Upper lobe of right lung (tissue), 1 donor: ENCODE results near the gene SLC25A13. TPM values are rescaled to one million over a fixed set of nuclear protein-coding genes. Genes with fewer than 3 reads are reported as not detected.
A peak's percentile ranks its signal among the peaks of the same experiment; 100 is the strongest.

Source experiments
- ATAC-seq: fragments of 200-7000 bp; cut with Tn5 transposase; one replicate; pipeline ENCODE4 v1.9.1; 2020; ENCODE audit warnings: mild to moderate bottlenecking, moderate library complexity
- DNase-seq: peaks from one replicate; pipeline ENCODE4 v3.0.0-alpha.2; 2020
- H3K27ac ChIP-seq: fragments of 200-600 bp; one replicate; pipeline ENCODE4 v1.8.0; 2022
- H3K27me3 ChIP-seq: fragments of 200-600 bp; one replicate; pipeline ENCODE4 v1.8.0; 2022; ENCODE audit warnings: mild to moderate bottlenecking
- H3K36me3 ChIP-seq: fragments of 200-600 bp; one replicate; pipeline ENCODE4 v1.8.0; 2022
- H3K4me1 ChIP-seq: fragments of 200-600 bp; one replicate; pipeline ENCODE4 v1.8.0; 2022
- H3K4me3 ChIP-seq: fragments of 200-600 bp; one replicate; pipeline ENCODE4 v1.8.0; 2022; ENCODE audit warnings: mild to moderate bottlenecking
- H3K9me3 ChIP-seq: fragments of 200-600 bp; one replicate; pipeline ENCODE4 v1.8.0; 2022
- intact Hi-C: fragments of 100-400 bp; cut with DNase I; formaldehyde crosslinking; loops from one replicate; pipeline ENCODE4 v1.11.0; 2022
- microRNA-seq: library from miRNA; unstranded; fragments of <30 nt; microRNA quantifications from one replicate; pipeline ENCODE4 v1.2.0, GENCODE V29; 2020; ENCODE audit warnings: borderline microRNAs expressed
- total RNA-seq: library from RNA; stranded (reverse); fragmentation: NEBNext Ultra II Directional; extraction: Animal tissue kit (Norgen Biotek cat#: 25700); gene quantifications from one replicate; pipeline ENCODE4 v1.2.1, GENCODE V29; 2021
- TF ChIP-seq, protein P1 (sequence below): fragments of 200-600 bp; IDR thresholded peaks from one replicate; pipeline ENCODE4 v1.8.0; 2022; ENCODE audit warnings: antibody characterized with exemption
- donor health status: DM: no; HTN: yes; CAD: no; lungs with severe emphysema.

SLC25A13 gene
- total RNA-seq, 1 donor from 2014 or later = 34.5 TPM

GRCh38 chr7:96076350-96076707 lies 245.6 kb downstream of the SLC25A13 start:
- Histone ChIP-seq H3K9me3 (no peaks in the 10 kb centered on the region), H3K27me3 (peaks cover 24% of the 10 kb centered on the region), H3K27ac (no peak overlapping the region), H3K4me1 (peaks cover 7% of the 10 kb centered on the region), H3K36me3 (no peaks in the 10 kb centered on the region), H3K4me3 (peak overlapping the region; percentile 47)
- TF ChIP-seq, protein P1, sequence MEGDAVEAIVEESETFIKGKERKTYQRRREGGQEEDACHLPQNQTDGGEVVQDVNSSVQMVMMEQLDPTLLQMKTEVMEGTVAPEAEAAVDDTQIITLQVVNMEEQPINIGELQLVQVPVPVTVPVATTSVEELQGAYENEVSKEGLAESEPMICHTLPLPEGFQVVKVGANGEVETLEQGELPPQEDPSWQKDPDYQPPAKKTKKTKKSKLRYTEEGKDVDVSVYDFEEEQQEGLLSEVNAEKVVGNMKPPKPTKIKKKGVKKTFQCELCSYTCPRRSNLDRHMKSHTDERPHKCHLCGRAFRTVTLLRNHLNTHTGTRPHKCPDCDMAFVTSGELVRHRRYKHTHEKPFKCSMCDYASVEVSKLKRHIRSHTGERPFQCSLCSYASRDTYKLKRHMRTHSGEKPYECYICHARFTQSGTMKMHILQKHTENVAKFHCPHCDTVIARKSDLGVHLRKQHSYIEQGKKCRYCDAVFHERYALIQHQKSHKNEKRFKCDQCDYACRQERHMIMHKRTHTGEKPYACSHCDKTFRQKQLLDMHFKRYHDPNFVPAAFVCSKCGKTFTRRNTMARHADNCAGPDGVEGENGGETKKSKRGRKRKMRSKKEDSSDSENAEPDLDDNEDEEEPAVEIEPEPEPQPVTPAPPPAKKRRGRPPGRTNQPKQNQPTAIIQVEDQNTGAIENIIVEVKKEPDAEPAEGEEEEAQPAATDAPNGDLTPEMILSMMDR = no peak
- ATAC-seq (no peak), DNase-seq (no peak)
- intact Hi-C loops = loop anchor here (10.0 kb wide), 1 partner anchor 958 kb away; no protein-coding TSS in a partner anchor

DNA sequence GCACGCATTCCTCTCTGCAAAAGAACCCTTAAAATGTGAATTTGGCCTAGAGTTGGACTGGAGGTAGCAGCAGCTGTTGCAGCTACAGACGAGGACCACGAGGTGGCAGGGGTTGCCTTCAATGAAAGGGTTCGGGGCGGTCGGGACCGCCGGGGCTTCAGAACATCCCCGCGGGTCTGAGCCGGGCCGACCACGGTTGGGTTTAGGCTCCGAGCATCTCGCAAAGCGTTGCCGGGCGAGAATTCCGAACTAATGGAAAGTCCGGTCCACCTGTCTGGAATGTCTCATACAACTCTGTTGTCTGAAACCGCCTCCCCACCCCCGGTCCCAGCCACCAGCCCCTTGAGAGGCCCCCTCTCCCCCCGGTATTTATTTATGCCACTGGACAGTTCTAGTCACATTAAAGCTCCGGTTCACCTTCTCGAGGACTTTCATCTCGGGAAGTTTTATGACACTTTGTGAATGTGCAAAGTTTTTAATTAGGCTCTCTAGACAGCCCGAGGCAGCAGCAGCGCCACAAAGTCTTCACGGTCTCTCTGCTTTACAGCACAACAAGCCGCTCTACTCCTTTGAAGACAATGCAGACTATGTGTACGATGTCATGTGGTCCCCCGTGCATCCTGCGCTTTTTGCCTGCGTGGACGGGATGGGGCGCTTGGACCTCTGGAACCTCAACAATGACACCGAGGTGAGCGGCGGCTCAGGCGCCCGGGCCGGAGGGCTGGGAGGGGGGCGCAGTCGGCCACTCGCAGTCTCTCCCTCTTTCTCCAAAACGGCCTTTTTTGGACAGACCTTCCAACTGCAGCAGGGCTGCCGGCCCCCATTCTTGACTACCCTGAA lies 246.2 kb downstream of the SLC25A13 start:
- ATAC-seq = peak; percentile 87
- Histone ChIP-seq H3K4me1 (peaks cover 7% of the 10 kb centered on the region), H3K27me3 (peaks cover 24% of the 10 kb centered on the region), H3K27ac (no peak overlapping the region), H3K9me3 (no peaks in the 10 kb centered on the region), H3K36me3 (no peaks in the 10 kb centered on the region), H3K4me3 (peak overlapping the region; percentile 47)
- TF ChIP-seq, protein P1 = peak; percentile 78
- peak; percentile 73 for DNase-seq
- intact Hi-C loops = loop anchor here (10.0 kb wide), 1 partner anchor 959 kb away; no protein-coding TSS in a partner anchor

- Histone ChIP-seq H3K9me3 (no peaks in the 10 kb centered on the region), H3K4me3 (no peak overlapping the region), H3K27ac (no peak overlapping the region), H3K4me1 (peaks cover 7% of the 10 kb centered on the region), H3K27me3 (peaks cover 24% of the 10 kb centered on the region), H3K36me3 (no peaks in the 10 kb centered on the region)
- DNase-seq (no peak), ATAC-seq (no peak)
- TF ChIP-seq, protein P1 = no peak
- intact Hi-C loops = loop anchor here (10.0 kb wide), 1 partner anchor 960 kb away; no protein-coding TSS in a partner anchor
These were observed 247.0 kb downstream of the SLC25A13 start for GRCh38 chr7:96074871-96075270.

Small RNA genes lying within 50 kb of the gene (microRNA-seq; reads per million reads assigned to microRNA genes)
- gene MIR591 = not detected
